Activated CD4-positive, alpha-beta T cell treated with anti-CD3 and anti-CD28 coated beads, Interleukin-2, Interleukin-4, amounts not matched to agents 100 ng/mL and 50 ng/mL, durations not matched to agents 16 hours and 8 hours (primary cell): Measurements from ENCODE around the gene SPEF2.

ENCODE experiments used
- DNase-seq: peaks from one replicate; pipeline ENCODE4 v3.0.0-alpha.2; 2020; ENCODE audit warnings: low spot score

The SPEF2 gene

DNA sequence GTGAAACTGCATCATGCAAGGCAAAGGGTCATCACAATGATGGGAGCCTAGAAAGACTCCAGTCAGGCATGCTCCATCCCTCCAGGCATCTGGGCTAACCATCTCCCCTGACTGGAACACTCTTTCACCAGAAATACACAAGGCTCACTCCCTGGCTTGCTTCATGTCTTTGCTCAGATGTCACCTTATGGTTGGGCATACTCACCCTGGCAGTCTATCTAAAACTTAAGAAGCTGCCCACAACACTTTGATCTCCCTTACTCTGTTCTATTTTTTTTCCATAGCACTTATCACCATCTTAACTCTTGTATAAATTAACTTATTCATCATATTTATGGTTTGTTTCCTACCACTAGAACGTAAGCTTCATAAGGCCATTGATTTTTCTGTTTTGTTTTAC is 90.0 kb downstream of the SPEF2 start:
- DNase-seq = no peak

DNA sequence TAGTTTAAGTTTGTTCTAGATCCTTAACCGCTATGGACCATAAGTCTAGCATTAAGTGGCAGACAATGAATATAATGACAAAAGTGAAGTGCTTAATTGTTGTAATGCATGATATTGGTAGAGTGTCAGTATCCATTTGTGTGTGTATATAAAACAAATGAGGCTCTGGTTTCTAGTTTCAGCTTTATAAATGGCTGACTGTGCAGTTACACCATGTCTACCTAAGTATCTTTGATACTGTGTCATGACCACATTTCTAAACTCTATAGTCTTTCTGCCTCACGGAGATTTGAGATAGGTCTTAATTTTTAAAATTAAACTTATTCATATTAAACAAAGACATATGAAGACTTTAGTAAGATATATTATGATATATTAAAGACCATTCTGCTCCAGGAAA is 92.0 kb downstream of the SPEF2 start:
- no peak for DNase-seq

DNA sequence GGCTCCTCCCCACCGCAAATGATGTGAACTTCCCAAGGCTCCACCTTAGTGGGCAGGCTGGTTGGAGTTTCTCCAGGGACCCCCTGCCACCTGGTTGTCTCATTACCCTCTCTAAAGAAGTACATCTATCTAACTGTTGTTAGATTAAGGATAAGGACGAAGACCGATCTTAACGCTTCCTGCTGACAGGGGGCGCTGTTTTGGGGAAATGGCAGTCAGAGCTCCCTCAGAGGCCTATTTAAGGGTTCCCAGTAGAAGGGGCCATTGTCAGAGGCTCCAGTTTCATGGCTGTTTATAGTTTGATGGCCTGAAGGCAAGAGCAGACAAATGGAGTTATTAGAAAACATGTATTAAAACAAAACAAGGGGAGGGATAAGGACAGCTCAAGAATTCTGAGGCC is 100.1 kb downstream of the SPEF2 start:
- no peak for DNase-seq

DNA sequence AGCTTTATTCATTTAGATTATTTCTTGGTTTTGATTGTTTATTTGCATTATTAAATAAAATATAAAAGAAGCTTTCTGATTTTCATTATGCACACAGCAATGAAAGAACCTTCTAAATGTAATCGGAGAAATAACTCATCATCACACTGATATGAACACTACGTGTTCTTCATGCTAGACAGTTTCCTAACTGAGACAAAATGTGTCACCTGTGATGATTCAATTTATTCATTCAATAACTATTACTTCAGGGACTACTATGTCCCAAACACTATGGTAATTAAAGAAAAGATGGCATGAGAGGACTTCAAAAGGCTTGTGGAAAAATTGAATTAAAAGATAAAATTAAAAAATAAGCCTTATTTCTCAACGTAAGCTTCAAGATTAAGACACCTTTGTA is 118.1 kb downstream of the SPEF2 start:
- DNase-seq = no peak

DNA sequence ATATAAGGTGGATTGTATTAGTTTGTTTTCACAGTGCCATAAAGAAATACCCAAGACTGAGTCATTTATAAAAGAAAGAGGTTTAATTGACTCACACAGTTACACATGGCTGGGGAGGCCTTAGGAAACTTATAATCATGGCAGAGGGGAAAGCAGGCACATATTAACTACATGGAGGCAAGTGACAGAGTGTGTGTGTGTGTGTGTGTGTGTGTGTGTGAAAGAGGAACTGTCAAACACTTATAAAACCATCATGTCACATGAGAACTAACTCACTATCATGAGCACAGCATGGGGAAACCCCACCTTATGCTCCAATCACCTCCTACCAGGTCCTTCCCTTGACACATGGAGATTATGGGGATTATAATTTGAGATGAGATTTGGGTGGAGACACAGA is 118.6 kb downstream of the SPEF2 start:
- peak; percentile 22 for DNase-seq

DNA sequence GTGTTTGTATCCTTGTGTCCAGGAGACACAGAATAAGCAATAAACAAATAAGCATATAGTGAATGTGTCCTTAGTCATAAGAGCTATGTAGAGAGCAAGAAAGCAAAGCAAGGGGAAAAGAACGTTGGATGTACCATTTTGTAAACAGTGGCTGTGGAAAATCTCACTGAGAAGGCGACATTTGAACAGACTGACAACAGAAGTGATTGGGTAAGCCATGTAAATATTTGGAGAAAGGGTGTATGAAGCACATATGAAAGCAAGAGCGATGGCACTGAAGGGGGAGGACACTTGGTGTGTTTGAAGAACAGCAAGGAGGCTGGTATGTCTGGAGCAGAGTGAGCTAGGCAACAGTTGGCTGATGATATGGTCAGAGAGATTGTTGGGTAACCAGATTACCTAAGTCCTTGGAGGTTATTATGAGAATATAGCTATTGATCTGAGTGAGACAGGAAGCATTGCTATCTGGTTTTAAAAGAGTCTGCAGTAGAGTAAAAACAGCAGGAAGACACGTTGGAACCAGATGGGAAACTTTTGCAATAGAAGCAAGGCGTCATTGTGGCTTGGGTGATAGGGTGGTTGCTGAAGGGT is 123.6 kb downstream of the SPEF2 start:
- DNase-seq = peak; percentile 32

DNA sequence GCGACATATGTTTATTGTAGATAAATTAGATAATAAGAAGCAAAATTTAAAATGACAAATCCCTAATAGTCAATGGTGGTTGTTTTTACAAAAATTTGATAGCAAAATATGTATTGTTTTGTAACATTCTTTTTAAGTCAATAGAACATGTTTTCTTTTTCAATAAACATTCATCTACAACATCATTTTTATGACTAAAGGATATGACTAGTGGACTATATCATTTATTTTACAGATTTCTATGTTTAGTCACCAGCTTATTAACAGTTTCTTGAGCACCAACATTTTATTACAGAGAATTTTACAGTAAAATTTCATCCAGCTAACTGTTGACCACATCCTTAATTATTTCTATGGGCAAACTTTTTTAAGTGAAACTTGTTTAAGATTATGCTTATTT is 124.3 kb downstream of the SPEF2 start:
- no peak for DNase-seq

DNA sequence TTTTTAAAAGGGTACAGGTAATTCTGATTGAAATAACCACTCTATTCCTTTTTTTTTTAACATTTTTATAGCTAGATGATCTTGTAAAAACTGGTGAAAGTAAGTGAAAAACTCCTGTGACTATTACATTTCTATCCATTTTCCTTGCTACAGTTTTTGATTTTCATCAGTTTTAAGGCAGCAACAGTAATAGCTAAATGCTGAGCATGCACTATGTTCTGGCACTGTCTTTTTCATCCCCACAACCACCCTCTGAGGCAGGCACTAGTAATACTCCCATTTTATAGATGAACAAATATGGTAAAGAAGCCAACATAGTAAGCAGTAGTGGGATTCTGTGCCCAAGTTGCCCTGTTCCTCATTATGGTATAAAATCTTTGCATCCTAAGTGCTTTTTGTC is 126.0 kb downstream of the SPEF2 start:
- no peak for DNase-seq

DNA sequence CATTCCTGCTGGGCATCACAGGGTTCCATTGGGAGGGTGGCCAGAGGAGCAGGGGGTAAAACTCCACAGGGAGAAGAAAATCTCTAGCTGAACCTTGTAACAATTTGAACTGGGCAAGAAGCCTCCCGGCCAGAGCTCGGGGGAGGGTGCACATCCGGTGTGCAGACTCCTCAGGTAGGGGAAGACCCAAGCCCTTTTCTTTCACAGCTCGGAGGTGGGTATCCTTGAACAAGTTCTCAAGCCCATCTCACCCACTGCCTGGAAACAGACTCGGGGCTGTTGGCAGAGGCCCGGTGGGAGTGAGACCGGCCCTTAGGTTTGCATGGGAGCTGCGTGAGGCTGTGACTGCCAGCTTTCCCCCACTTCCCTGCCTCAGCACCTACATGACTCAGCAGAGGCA is 127.5 kb downstream of the SPEF2 start:
- no peak for DNase-seq

DNA sequence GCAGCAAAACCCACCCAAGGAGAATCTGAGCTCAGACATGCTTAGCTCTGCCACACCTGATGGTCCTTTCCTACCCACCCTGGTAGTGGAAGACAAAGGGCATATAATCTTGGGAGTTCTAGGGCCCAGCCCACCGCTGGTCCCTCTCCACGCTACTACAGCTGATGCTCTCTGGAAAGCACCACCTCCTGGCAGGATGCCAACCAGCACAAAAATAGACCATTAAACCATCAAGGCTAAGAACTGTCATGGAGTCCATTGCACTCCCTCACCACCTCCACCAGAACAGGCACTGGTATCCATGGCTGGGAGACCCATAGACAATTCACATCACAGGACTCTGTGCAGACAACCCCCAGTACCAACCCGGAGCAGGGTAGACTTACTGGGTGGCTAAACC is 128.0 kb downstream of the SPEF2 start:
- no peak for DNase-seq

DNA sequence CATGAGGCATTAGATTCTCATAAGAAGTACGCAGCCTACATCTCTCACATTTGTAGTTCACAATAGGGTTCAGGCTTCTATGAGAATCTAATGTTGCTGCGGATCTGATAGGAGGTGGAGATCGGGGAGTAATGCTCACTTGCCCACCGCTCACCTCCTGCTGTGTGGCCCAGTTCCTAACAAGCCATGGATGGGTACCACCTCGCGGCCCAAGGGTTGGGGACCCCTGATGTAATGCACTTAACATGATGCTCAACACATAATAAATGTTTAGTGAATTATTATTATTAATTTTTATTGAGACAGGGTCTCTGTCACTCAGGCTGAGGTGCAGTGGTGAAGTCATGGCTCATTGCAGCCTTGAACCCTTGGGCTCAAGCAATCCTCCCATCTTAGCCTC is 134.3 kb downstream of the SPEF2 start:
- no peak for DNase-seq

DNA sequence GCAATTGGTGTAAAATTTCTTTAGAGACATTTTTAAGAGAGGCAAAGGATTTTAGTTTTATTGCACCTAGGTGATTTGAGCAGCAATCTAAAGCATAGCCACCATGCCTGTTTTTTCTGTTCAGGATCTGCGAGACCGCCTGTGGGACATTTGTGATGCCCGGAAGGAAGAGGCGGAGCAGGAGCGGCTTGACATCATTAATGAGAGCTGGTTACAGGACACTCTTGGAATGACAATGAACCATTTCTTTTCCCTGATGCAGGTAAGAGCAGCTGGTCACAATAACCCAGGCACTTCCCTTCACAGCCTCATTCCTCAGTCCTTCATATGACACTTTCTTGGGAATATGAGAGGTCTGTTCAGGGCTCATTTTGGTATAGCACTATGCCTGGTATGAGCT is 135.8 kb downstream of the SPEF2 start:
- no peak for DNase-seq

DNA sequence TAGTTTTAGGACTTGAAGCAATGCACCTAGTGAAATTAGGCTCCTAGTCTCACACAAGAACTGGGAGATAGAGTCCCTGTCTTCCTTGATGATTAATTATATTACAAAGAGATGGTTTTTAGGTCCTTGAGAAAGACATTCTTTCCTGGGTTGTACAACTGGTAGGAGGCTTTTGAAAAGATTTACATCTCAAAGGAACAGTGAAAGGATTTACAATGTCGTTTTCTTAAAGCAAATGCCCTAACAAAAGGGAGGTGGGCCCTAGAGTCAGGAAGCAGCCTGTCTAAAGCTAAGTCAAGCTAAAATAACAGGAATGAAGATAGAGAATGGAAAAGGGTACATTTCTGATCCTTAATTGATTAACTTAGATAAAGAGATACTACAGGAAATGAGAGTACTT is 136.8 kb downstream of the SPEF2 start:
- no peak for DNase-seq

DNA sequence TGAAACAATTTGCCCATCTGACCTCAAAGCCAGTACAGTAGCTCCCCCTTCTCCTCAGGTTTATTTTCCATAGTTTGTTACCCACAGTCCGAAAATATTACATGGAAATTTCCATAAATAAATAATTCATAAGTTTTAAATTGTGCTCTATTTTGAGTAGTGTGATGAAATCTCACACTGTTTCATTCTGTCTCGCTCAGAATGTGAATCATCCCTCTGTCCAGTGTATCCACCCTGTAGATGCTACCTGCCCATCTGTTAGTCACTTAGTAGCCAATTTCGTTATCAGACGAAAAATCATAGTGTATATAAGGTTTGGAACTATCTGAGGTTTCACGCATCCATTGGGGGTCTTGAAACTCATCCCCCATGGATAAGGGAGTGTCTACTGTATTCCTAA is 138.3 kb downstream of the SPEF2 start:
- DNase-seq = no peak

DNA sequence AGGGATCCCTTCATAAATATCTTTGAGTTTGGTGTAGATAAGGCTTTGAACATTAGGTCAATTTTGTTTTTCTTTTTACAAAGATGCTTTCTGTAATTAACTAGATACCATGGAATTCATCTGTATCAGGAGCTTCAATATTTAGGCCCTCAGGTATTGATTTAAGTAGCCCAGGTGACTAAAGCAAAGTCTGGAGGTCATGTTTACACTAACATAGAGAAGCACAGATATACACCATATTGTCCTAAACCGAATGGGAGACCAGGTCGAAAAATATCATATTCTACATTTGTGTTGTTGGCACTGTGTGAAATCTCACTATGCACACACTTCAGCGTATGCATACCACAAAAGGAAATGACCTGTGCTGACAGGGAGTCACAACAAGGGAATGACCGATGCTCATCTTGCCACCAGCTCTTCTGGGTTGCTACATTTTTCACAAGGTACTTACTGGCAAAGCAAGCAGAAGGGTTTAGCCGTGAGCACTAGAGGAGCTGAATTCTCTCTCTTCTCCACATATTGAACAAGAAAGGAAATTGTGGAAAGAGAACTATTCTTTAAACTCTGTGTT is 140.6 kb downstream of the SPEF2 start:
- DNase-seq = no peak

DNA sequence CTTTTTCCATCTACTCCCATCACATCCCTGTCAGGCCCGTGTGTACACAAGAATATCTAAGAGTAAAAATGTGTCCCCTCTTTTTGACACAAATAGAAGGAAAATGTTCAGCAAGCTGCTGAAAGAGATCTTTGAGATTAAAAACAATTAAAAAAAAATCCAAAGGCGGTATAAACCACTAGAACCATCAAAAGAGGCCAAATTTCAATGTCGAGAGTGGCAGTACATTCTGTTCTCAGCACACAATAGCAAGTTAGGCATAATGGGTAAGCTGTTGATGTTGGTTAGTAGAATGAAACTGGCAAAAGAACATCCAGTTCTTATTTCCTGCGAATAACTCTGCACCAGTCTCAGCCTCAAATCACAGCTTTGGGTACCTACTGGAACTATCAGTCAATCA is 143.9 kb downstream of the SPEF2 start:
- DNase-seq = no peak

DNA sequence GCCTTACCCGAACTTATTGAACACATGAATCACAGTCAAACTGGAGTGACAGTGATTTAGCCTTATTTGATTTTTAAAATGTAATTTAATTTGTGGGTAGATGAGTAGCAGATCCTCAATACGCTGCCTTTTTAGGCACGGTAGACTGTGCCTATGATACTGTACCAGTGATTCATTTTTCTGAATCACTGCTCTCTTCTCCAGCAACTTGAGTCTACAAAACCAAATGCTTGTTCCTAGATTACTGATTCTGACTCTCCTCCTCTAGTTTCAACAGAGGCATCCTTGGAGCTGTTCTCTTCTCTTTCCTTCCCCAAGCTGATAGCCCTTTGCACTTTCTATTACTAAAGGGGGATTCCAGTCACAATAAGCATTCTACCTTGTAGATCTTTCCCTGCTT is 144.7 kb downstream of the SPEF2 start:
- DNase-seq = no peak

DNA sequence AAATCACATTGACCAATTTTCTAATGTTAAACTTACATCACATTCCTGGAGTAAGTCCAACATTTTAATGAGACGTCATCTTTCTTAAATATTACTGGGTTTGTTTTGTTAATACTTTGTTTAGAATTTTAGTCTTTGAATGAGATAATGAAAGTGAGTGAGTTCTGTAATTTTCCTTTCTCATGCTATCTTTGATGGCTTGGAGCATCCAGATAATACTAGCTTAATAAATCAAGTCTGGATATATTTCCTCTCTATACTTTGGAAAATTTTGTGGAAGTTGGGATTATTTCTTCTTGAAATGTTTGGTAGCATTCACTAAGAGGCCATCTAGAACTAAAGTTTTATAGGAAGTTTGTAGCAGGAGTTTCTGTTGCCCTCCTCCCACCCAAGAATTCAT is 148.3 kb downstream of the SPEF2 start:
- no peak for DNase-seq

DNA sequence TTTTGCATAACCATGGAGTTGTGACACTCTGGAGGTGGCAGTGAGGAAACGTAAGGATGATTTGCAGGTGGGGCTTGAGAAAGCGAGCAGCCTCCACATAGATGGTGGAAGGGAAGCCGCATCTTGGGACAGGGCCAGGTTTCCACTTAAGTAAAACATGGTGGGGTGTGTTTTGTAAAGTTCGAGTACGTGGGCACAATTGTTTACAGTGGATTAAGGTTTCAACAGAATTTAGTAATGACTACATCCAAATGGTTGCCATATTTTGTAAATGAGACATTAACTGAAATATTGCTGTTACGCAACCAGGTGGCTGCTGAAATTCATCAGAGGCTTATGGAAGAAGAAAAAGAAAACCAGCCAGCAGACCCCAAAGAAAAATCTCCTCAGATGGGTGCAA is 153.6 kb downstream of the SPEF2 start:
- no peak for DNase-seq

DNA sequence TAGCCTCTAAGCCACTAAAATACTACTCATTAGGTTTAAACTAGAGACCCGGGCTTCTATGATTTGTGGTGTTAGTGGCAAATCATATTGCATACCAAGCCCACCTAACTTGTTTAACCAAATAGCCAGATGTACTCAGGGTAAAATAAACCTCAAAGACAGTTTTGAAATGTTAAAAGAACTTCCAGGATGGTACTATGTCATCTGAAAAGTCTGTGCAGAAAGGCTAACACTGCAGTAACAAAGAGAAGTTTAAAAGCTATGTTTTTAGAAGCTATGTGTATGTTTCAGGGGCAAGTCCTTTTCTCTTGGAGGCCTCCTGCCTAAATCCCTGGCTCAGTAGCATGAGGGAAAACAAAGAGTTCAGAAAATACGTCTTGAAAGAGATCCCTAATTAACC is 154.2 kb downstream of the SPEF2 start:
- DNase-seq = no peak

DNA sequence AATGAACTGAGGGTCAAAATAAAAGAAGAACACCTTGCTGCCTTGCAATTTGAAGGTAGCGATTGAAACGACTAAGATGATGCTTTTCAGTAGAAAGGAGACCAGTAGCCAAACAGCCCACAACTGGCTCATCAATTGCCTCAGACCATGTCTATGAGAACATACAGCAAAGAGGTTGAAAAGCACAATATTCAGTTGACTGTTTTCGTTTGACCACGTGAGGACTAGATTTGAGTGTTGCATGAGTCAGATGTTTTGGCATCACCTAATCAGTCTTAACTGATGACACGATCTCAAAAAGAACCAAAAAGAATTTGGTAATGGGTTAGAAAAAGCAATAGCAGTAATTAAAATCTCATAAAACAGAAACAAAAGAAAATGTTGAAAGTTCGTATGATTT is 156.3 kb downstream of the SPEF2 start:
- peak; percentile 89 for DNase-seq

DNA sequence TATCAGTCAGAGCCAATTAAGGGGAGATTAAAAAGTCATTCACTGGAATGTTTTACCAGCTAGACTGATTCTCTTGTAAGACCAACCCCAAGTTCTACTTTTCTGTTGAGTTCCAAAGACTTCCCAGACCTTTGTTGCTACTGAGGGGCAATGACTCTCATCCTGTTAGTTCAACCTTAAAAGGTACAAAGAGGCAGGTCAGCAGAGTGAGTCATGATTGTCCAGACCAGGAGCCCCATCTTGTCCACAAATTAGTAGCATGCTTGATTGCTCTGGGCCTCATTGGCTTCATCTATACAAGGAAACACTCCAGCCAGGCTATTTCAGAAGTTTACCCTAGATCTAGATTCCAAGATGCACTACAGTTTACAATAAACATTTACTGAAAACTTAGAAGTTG is 159.1 kb downstream of the SPEF2 start:
- no peak for DNase-seq

DNA sequence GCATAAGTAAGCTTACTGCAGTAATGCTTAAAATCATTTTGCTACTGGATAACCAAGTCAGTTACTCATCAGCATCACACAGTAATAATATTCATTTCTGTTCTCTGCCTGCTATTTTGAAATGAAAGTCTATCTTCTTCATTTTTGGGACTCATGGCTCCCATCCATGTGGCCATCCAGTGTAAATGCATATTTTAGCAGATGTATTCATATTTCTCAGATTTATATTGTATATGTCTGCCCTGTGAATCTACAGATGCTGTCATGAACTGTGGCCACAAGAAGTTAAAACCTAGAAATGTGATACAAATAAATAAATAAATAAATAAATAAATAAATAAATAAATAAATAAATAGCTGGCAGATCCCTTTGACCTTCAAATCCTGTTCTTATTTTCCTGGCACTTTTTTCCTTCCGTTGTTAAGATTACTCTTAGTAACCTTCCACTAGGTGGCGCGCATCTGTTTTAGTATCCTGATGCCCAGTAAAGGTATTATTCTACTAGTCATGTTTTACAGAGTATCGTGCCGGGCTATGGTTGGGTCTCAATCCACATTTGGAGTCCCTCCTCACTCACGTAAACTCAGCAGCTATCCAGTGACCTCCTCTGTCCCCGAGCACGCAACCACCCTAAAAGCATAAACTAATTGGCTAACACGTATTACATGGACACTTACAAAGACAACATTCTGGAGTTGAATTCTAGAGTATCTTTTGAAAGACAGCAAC is 159.9 kb downstream of the SPEF2 start:
- peak; percentile 89 for DNase-seq

DNA sequence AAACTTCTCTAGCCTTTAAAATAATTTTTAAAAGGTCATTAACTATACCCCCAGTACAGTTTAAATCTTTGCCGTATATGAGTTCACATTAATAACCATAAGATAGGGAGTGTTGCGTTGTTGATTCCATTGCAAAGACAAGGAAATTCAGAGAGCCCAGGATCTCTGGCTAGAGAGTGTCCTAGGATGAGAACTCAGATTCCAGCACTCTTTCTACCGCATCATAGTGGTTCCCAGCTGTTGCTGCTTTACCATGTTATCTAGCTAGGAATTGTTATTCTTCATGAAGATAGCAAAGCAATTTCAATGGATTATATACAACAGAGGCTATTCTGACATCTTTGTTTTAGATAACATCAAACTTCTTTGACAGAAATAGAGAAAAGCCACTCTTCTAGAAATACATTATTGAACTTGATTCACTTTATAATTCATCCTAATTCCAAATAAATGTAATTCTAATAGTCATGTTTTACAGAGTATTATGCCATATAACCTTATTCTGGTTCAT is 160.7 kb downstream of the SPEF2 start:
- DNase-seq = no peak
